ENCODE results near the gene ISG20. TPM values are rescaled to one million over a fixed set of nuclear protein-coding genes. Genes with fewer than 3 reads are reported as not detected.

The ISG20 gene
- total RNA-seq = 7.0 and 38.6 TPM in 2 replicates

GRCh38 chr15:88638626-88639372, at the start of gene ISG20:
Gene ISG20 (plus strand): TSS chr15:88639016. CDS start chr15:88639367, 351 bp downstream.

GRCh38 chr15:88620995-88621772, 17.6 kb upstream of the ISG20 start, which contains the start of gene AEN:
Gene AEN (plus strand): TSS chr15:88621340. CDS start chr15:88626210, 4,870 bp downstream.

Other genes starting within 250 kb of the ISG20 start
- 11.3 and 15.8 TPM in 2 replicates for gene MRPL46, start 171.6 kb upstream of the ISG20 start, total RNA-seq
- 14.5 and 23.4 TPM in 2 replicates for gene MRPS11, start 171.3 kb upstream of the ISG20 start, total RNA-seq
- 1.7 and 2.3 TPM in 2 replicates for gene DET1, start 92.3 kb upstream of the ISG20 start, total RNA-seq
- gene AEN, start 17.7 kb upstream of the ISG20 start, total RNA-seq = 36.7 and 55.9 TPM in 2 replicates
- gene ACAN, start 164.4 kb downstream of the ISG20 start, total RNA-seq = not detected in 2 replicates